Glomerular visceral epithelial cell (primary cell): ENCODE results near the gene WDR1.
A peak's percentile ranks its signal among the peaks of the same experiment; 100 is the strongest.
"Not testable (repeated sequence)": the region's sequence is repeated elsewhere in the genome, so short reads cannot be mapped to it uniquely, and the experiment has no call there.

Source experiments
- DNase-seq: peaks from one replicate; pipeline ENCODE4 v3.0.0-alpha.2; 2016; ENCODE audit errors: extremely low spot score

The WDR1 gene

GRCh38 chr4:10131202-10131601 is 14.6 kb upstream of the WDR1 start:
- no peak for DNase-seq

- no peak for DNase-seq
Measured at GRCh38 chr4:10130178-10130888, 13.7 kb upstream of the WDR1 start.

- DNase-seq, result no peak
Measured at GRCh38 chr4:10129196-10130177, 12.9 kb upstream of the WDR1 start.

GRCh38 chr4:10128761-10129160 is 12.2 kb upstream of the WDR1 start:
- DNase-seq, result no peak

- not testable (repeated sequence) for DNase-seq
Measured at GRCh38 chr4:10127531-10127930, 10.9 kb upstream of the WDR1 start.

GRCh38 chr4:10124167-10124930 is 7.8 kb upstream of the WDR1 start:
- no peak for DNase-seq

GRCh38 chr4:10123227-10124101 is 6.9 kb upstream of the WDR1 start:
- DNase-seq, result peak; percentile 69

- DNase-seq, result no peak
Measured at GRCh38 chr4:10122236-10122932, 5.8 kb upstream of the WDR1 start.

- DNase-seq, result peak; percentile 70
Measured at GRCh38 chr4:10121568-10122208, 5.1 kb upstream of the WDR1 start.

- no peak for DNase-seq
Measured at GRCh38 chr4:10120943-10121567, 4.5 kb upstream of the WDR1 start.

GRCh38 chr4:10119773-10120172 is 3.2 kb upstream of the WDR1 start:
- no peak for DNase-seq

GRCh38 chr4:10119278-10119677 is 2.7 kb upstream of the WDR1 start:
- DNase-seq, result no peak

GRCh38 chr4:10118048-10119004 is 1.7 kb upstream of the WDR1 start:
- no peak for DNase-seq

GRCh38 chr4:10117359-10118047 is 904 bp upstream of the WDR1 start:
- DNase-seq, result no peak

- DNase-seq, result peak; percentile 73
Measured at GRCh38 chr4:10115797-10116568, 616 bp downstream of the WDR1 start.

GRCh38 chr4:10115271-10115796 is 1.3 kb downstream of the WDR1 start:
- DNase-seq, result peak; percentile 38

GRCh38 chr4:10114607-10115006 is 2.0 kb downstream of the WDR1 start:
- no peak for DNase-seq
